Calu3 (cell line): ENCODE data around the gene SLC5A10. TPM values are rescaled to one million over a fixed set of nuclear protein-coding genes. Genes with fewer than 3 reads are reported as not detected.

ENCODE experiments used
- BruUV-seq: library from RNA; stranded (reverse); fragments of 400-500 nt; replicated peaks from 2 replicates; lab custom pipeline; 2021; lab: Mats Ljungman, UMichigan
- CTCF ChIA-PET: fragments of 300-600 bp; sonication (Branson Sonifier 250); formaldehyde crosslinking; loops from one replicate; lab custom pipeline; 2022; ENCODE audit warnings: antibody characterized with exemption; lab: Charles Lee
- DNase-seq: peaks from one replicate; pipeline ENCODE4 v3.0.0; 2022
- H3K27ac Mint-ChIP-seq: one replicate; pipeline ENCODE4 v1.8.0; 2022; ENCODE audit warnings: mixed read lengths; ENCODE audit not compliant: unreplicated experiment
- H3K27me3 Mint-ChIP-seq: one replicate; pipeline ENCODE4 v1.8.0; 2022; ENCODE audit warnings: mixed read lengths; ENCODE audit not compliant: unreplicated experiment
- H3K36me3 Mint-ChIP-seq: one replicate; pipeline ENCODE4 v1.8.0; 2022; ENCODE audit warnings: mild to moderate bottlenecking, moderate library complexity, mixed read lengths; ENCODE audit not compliant: insufficient read depth, unreplicated experiment
- H3K4me1 Mint-ChIP-seq: one replicate; pipeline ENCODE4 v1.8.0; 2022; ENCODE audit warnings: mild to moderate bottlenecking, low read depth, mixed read lengths; ENCODE audit not compliant: unreplicated experiment
- H3K4me3 Mint-ChIP-seq: one replicate; pipeline ENCODE4 v1.8.0; 2022; ENCODE audit warnings: mild to moderate bottlenecking, low read depth, moderate library complexity, mixed read lengths; ENCODE audit not compliant: unreplicated experiment
- H3K9me3 Mint-ChIP-seq: one replicate; pipeline ENCODE4 v1.8.0; 2022; ENCODE audit warnings: low read depth, mixed read lengths; ENCODE audit not compliant: unreplicated experiment
- CTCF ChIP-seq: fragments of 200-600 bp; IDR thresholded peaks from one replicate; pipeline ENCODE4 v1.8.0; 2022; ENCODE audit warnings: antibody characterized with exemption; ENCODE audit not compliant: unreplicated experiment
- intact Hi-C: fragments of 100-400 bp; cut with micrococcal nuclease; formaldehyde crosslinking; loops from one replicate; pipeline ENCODE4 v1.10.0; 2022; ENCODE audit not compliant: unreplicated experiment
- total RNA-seq: library from RNA; stranded (reverse); gene quantifications from 2 replicates; pipeline ENCODE4 v1.2.3, GENCODE V29; 2022

SLC5A10 gene
- total RNA-seq, 1 experiment from 2014 or later: not detected

GRCh38 chr17:18960241-18960665 is 8.3 kb downstream of the SLC5A10 start:
- intact Hi-C loops: no loop called here
- Mint-ChIP-seq H3K36me3 (no peaks in the 10 kb centered on the region), H3K27ac (no peak overlapping the region), H3K4me3 (no peak overlapping the region), H3K9me3 (no peaks in the 10 kb centered on the region), H3K4me1 (no peaks in the 10 kb centered on the region), H3K27me3 (no peaks in the 10 kb centered on the region)
- CTCF ChIA-PET: interaction anchor here (1.6 kb wide), 1 partner anchor 335 kb away, joined by 8 read pairs; no protein-coding TSS in a partner anchor
- no TSS peak for BruUV-seq
- TF ChIP-seq CTCF: no peak
- DNase-seq: no peak

GRCh38 chr17:18960803-18961511 is 9.0 kb downstream of the SLC5A10 start:
- no peaks in the 10 kb centered on the region for H3K9me3 Mint-ChIP-seq
- TF ChIP-seq CTCF: peak; percentile 84
- no peak overlapping the region for H3K27ac Mint-ChIP-seq
- H3K4me1 Mint-ChIP-seq: no peaks in the 10 kb centered on the region
- H3K27me3 Mint-ChIP-seq: no peaks in the 10 kb centered on the region
- peak; percentile 85 for DNase-seq
- no peaks in the 10 kb centered on the region for H3K36me3 Mint-ChIP-seq
- intact Hi-C loops: no loop called here
- BruUV-seq: no TSS peak
- CTCF ChIA-PET: interaction anchor here (0.6 to 1.6 kb wide), 4 partner anchors 9 to 335 kb away, joined by 3 to 8 read pairs (median 4); no protein-coding TSS in a partner anchor
- no peak overlapping the region for H3K4me3 Mint-ChIP-seq

- H3K4me3 Mint-ChIP-seq: no peak overlapping the region
- no peaks in the 10 kb centered on the region for H3K9me3 Mint-ChIP-seq
- no peaks in the 10 kb centered on the region for H3K4me1 Mint-ChIP-seq
- intact Hi-C loops: no loop called here
- H3K27ac Mint-ChIP-seq: no peak overlapping the region
- BruUV-seq: no TSS peak
- no peaks in the 10 kb centered on the region for H3K27me3 Mint-ChIP-seq
- no peak for TF ChIP-seq CTCF
- CTCF ChIA-PET: interaction anchor here (1.0 to 1.6 kb wide), 3 partner anchors 8 to 336 kb away, joined by 3 to 8 read pairs (median 5); no protein-coding TSS in a partner anchor
- DNase-seq: no peak
- no peaks in the 10 kb centered on the region for H3K36me3 Mint-ChIP-seq
Measured at GRCh38 chr17:18961634-18962493, 9.9 kb downstream of the SLC5A10 start.

GRCh38 chr17:18962494-18962815 is 10.5 kb downstream of the SLC5A10 start:
- no peak for TF ChIP-seq CTCF
- peaks cover under 1% of the 10 kb centered on the region for H3K36me3 Mint-ChIP-seq
- CTCF ChIA-PET: no interaction called here
- H3K9me3 Mint-ChIP-seq: no peaks in the 10 kb centered on the region
- intact Hi-C loops: no loop called here
- no peaks in the 10 kb centered on the region for H3K27me3 Mint-ChIP-seq
- H3K4me3 Mint-ChIP-seq: no peak overlapping the region
- DNase-seq: no peak
- H3K4me1 Mint-ChIP-seq: no peaks in the 10 kb centered on the region
- H3K27ac Mint-ChIP-seq: no peak overlapping the region
- no TSS peak for BruUV-seq
